Testis (tissue), 3 donors: Measurements from ENCODE around the gene TGFB3. TPM values are rescaled to one million over a fixed set of nuclear protein-coding genes. Genes with fewer than 3 reads are reported as not detected.

Experiments used
- DNase-seq: peaks from one replicate; pipeline ENCODE4 v3.0.0-alpha.2; 2019
- H3K27ac ChIP-seq, 2 donors: fragments of 200-600 bp; sonication (generic); one replicate each; pipeline ENCODE4 v1.5.1; 2019
- H3K27me3 ChIP-seq: fragments of 200-600 bp; sonication (generic); one replicate; pipeline ENCODE4 v1.5.1; 2019
- H3K36me3 ChIP-seq: fragments of 200-600 bp; sonication (generic); one replicate; pipeline ENCODE4 v1.5.1; 2017; ENCODE audit warnings: low read depth; ENCODE audit errors: missing control alignments
- H3K4me1 ChIP-seq: fragments of 200-600 bp; sonication (generic); one replicate; pipeline ENCODE4 v1.5.1; 2019
- H3K4me3 ChIP-seq, 2 donors: fragments of 200-600 bp; sonication (generic); one replicate each; pipeline ENCODE4 v1.5.1; 2017 to 2019
- H3K9me3 ChIP-seq: fragments of 200-600 bp; sonication (generic); one replicate; pipeline ENCODE4 v1.5.1; 2017
- POLR2A ChIP-seq: fragments of 450-650 bp; IDR thresholded peaks from one replicate; pipeline ENCODE4 v1.6.1; 2017; ENCODE audit warnings: antibody characterized with exemption, mild to moderate bottlenecking, moderate library complexity
- WGBS, 2 donors: methylation state at CpG; one replicate each; pipeline ENCODE4 v1.1.5; 2018; 5-methylcytosine and 5-hydroxymethylcytosine counted together
- intact Hi-C: fragments of 100-400 bp; cut with DNase I; formaldehyde crosslinking; loops from one replicate; pipeline ENCODE4 v1.15.1; 2023; ENCODE audit warnings: low total_unique reads
- polyA plus RNA-seq: library from polyadenylated mRNA; stranded (reverse); fragments of 350-450 nt; fragmentation: Illumina TruSeq; extraction: RNeasy Lipid Tissue Mini Kit (QIAGEN cat#74804); gene quantifications from one replicate; pipeline ENCODE4 v1.2.3, GENCODE V29; 2014; ENCODE audit warnings: low read depth, low replicate concordance; ENCODE audit not compliant: insufficient read depth
- total RNA-seq, 2 donors: library from RNA; depleted of rRNA; stranded (reverse); fragments of >200 nt; gene quantifications; one replicate each; pipeline ENCODE4 v1.2.3, GENCODE V29; 2016
- TF ChIP-seq, protein P1 (sequence below), 3 experiments: fragments of 450-650 bp in 2 of 3; fragments of 200-600 bp in 1 of 3; sonication (generic) in 1 of 3; IDR thresholded peaks; one replicate each; pipeline ENCODE4 v1.5.1; 2016 to 2019; ENCODE audit warnings: antibody characterized with exemption in 3 of 3, mild to moderate bottlenecking in 2 of 3, moderate library complexity in 1 of 3

Gene TGFB3
- total and polyA plus RNA-seq, 3 donors from 2014 or later, result 9.4 to 18.0 (median 15.2) TPM

DNA sequence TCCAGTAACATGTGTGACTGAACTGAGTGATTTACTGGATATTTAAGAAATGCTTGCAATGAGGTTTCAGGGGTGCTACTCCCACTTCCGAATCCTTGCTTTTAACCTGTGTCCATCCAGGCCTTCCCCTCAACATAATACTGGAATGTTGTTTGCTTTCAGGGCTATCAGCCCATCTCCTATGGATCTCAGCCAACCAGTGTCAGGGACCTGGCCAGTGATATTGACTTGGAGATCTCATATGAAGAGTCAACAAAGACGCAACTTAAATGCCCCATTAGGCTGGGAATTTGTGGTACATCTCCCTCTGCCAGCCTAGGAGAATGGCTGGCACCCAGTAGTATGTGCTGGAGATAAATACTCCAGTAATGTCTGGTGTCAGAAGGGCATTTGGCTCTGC is 2.9 kb upstream of the TGFB3 start:
- WGBS, 2 donors, result 76 to 90% methylated on average over 2 of the region's 2 CpGs
- intact Hi-C loops, result loop anchor here (5.0 kb wide), 1 partner anchor 267 kb away; no protein-coding TSS in a partner anchor
- Histone ChIP-seq H3K27me3 (no peaks in the 10 kb centered on the region), H3K4me1 (peaks cover 10% of the 10 kb centered on the region), H3K36me3 (no peaks in the 10 kb centered on the region), H3K4me3 (no peak overlapping the region), H3K9me3 (no peaks in the 10 kb centered on the region), H3K27ac (no peak overlapping the region)
- no peak for DNase-seq
- no peak for TF ChIP-seq POLR2A
- TF ChIP-seq, protein P1, sequence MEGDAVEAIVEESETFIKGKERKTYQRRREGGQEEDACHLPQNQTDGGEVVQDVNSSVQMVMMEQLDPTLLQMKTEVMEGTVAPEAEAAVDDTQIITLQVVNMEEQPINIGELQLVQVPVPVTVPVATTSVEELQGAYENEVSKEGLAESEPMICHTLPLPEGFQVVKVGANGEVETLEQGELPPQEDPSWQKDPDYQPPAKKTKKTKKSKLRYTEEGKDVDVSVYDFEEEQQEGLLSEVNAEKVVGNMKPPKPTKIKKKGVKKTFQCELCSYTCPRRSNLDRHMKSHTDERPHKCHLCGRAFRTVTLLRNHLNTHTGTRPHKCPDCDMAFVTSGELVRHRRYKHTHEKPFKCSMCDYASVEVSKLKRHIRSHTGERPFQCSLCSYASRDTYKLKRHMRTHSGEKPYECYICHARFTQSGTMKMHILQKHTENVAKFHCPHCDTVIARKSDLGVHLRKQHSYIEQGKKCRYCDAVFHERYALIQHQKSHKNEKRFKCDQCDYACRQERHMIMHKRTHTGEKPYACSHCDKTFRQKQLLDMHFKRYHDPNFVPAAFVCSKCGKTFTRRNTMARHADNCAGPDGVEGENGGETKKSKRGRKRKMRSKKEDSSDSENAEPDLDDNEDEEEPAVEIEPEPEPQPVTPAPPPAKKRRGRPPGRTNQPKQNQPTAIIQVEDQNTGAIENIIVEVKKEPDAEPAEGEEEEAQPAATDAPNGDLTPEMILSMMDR (IDR thresholded peaks at IDR 0.05), result no peak

DNA sequence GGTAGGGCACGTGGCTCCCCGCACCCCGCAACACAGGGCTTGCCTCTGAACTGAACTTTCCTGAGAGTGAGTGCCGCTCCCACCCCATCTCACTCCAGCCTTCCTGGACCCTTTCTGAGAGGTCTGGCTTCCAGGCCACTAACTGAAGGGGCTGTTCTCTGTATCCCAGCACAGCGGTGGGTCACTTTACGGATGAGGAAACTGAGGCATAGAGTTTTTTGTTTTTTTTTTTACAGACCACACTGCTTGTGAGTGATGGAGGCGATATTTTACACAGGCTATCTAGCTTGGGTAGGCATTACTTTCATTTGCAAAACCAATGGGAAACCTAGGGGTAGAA is 1.2 kb upstream of the TGFB3 start:
- Histone ChIP-seq H3K27me3 (no peaks in the 10 kb centered on the region), H3K36me3 (no peaks in the 10 kb centered on the region), H3K27ac (peak overlapping the region; percentile 88 to 95), H3K9me3 (no peaks in the 10 kb centered on the region), H3K4me3 (peak overlapping the region; percentile 65 to 70), H3K4me1 (peaks cover 18% of the 10 kb centered on the region)
- DNase-seq, result no peak
- WGBS, 2 donors, result 23 to 29% methylated on average over 6 to 7 of the region's 7 CpGs
- intact Hi-C loops, result loop anchor here (5.0 kb wide), 1 partner anchor 266 kb away; no protein-coding TSS in a partner anchor
- TF ChIP-seq, protein P1 (IDR thresholded peaks at IDR 0.05), result no peak
- TF ChIP-seq POLR2A, result no peak

DNA sequence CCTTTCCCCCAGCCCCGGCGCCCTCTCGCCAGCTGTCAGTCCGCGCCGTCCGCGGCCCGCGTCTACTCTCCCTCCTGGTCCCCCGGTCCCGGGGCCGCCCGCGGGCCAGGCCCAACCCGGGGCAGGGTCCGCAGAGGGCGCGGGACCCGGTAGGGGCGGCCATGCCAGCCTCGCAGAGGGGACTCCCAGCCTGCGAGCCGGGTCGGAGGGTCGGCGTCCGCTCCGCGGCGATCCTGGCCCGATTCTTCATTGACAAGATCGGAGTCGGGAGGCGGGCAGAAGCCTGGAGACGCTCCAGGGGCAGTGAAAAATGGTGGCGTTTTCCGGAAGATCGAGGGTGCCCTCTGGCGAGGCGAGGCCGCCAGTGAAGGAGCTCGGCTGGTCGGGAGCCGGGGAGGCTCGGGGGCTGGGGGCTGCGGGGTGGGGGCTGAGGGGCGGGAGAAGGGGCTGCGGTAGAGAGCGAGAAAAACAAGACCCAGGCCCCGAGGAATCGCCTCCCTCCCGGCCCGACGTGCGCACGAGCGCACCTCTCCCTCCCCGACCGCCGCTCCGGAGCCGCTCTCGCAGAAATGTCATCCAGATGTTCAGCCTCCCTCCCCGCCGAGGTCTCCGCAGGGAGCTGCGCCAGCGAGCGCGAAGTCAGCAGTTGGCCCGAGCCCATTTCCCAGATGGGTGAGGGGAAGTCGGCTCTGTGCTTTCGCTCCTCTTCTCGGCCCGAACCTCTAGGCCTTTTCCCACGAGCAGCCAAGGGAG is 647 bp upstream of the TGFB3 start:
- H3K4me3 ChIP-seq, result peak overlapping the region; percentile 65 to 70
- intact Hi-C loops, result loop anchor here (5.0 kb wide), 1 partner anchor 265 kb away; no protein-coding TSS in a partner anchor
- TF ChIP-seq POLR2A, result no peak
- TF ChIP-seq, protein P1 (IDR thresholded peaks at IDR 0.05), result peak in 2 of 3 experiments; percentile 48 to 69
- H3K36me3 ChIP-seq, result no peaks in the 10 kb centered on the region
- peak overlapping the region; percentile 88 to 95 for H3K27ac ChIP-seq
- WGBS, 2 donors, result 1% methylated on average over 39 to 52 of the region's 77 CpGs
- peak; percentile 88 for DNase-seq
- peaks cover 22% of the 10 kb centered on the region for H3K4me1 ChIP-seq
- no peaks in the 10 kb centered on the region for H3K9me3 ChIP-seq
- no peaks in the 10 kb centered on the region for H3K27me3 ChIP-seq

DNA sequence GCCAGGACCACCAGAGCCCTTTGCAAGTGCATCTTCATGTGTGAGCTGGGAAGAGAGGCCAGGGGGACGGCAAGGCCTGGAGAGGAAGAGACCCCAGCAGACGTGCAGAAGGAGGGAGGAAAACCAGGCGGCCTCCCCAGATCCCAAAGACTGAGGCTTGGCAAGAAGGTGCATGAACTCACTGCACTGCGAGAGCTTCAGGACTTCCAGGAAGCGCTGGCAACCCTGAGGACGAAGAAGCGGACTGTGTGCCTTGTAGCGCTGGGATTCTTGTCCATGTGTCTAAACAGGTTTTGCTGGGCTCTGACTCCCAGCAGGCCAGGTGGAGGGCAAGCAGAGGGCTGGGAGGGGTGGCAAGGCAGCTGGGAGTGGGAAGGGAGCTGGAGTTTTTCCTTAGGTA is 939 bp downstream of the TGFB3 start:
- TF ChIP-seq POLR2A, result no peak
- TF ChIP-seq, protein P1 (IDR thresholded peaks at IDR 0.05), result no peak
- Histone ChIP-seq H3K4me3 (peak overlapping the region; percentile 65 to 70), H3K27ac (peak overlapping the region; percentile 88 to 95), H3K4me1 (peaks cover 22% of the 10 kb centered on the region), H3K9me3 (no peaks in the 10 kb centered on the region), H3K36me3 (no peaks in the 10 kb centered on the region), H3K27me3 (no peaks in the 10 kb centered on the region)
- intact Hi-C loops, result loop anchor here (5.0 kb wide), 1 partner anchor 264 kb away; no protein-coding TSS in a partner anchor
- WGBS, 2 donors, result 51 to 73% methylated on average over 8 of the region's 8 CpGs
- peak; percentile 33 for DNase-seq
